ENCODE measurements around the gene SLTM.
"Not testable (repeated sequence)": the region's sequence is repeated elsewhere in the genome, so short reads cannot be mapped to it uniquely, and the experiment has no call there.

The SLTM gene

GRCh38 chr15:58929891-58930416 is 3.5 kb downstream of the SLTM start:
- no peak for DNase-seq

- no peak for DNase-seq
Measured at GRCh38 chr15:58926823-58927222, 6.7 kb downstream of the SLTM start.

- no peak for DNase-seq
Measured at GRCh38 chr15:58924327-58924726, 9.2 kb downstream of the SLTM start.

- DNase-seq = no peak
Measured at GRCh38 chr15:58923696-58924300, 9.7 kb downstream of the SLTM start.

GRCh38 chr15:58923284-58923683 is 10.2 kb downstream of the SLTM start:
- no peak for DNase-seq

- no peak for DNase-seq
Measured at GRCh38 chr15:58921267-58921790, 12.2 kb downstream of the SLTM start.

- not testable (repeated sequence) for DNase-seq
Measured at GRCh38 chr15:58920447-58920846, 13.0 kb downstream of the SLTM start.

- DNase-seq = no peak
Measured at GRCh38 chr15:58919232-58919631, 14.2 kb downstream of the SLTM start.

GRCh38 chr15:58918239-58918638 is 15.2 kb downstream of the SLTM start:
- no peak for DNase-seq

- not testable (repeated sequence) for DNase-seq
Measured at GRCh38 chr15:58917613-58918129, 15.8 kb downstream of the SLTM start.

- no peak for DNase-seq
Measured at GRCh38 chr15:58916962-58917361, 16.5 kb downstream of the SLTM start.

GRCh38 chr15:58910456-58910855 is 23.0 kb downstream of the SLTM start:
- no peak for DNase-seq

GRCh38 chr15:58909616-58910015 is 23.9 kb downstream of the SLTM start:
- DNase-seq = no peak

GRCh38 chr15:58908550-58909309 is 24.7 kb downstream of the SLTM start:
- DNase-seq = no peak

GRCh38 chr15:58900631-58901030 is 32.8 kb downstream of the SLTM start:
- DNase-seq = no peak

- no peak for DNase-seq
Measured at GRCh38 chr15:58898150-58898680, 35.3 kb downstream of the SLTM start.

- DNase-seq = no peak
Measured at GRCh38 chr15:58889363-58889762, 44.1 kb downstream of the SLTM start.

- no peak for DNase-seq
Measured at GRCh38 chr15:58886921-58887320, 46.6 kb downstream of the SLTM start.

GRCh38 chr15:58883926-58884325 is 49.6 kb downstream of the SLTM start:
- not testable (repeated sequence) for DNase-seq

- DNase-seq = no peak
Measured at GRCh38 chr15:58882243-58882642, 51.2 kb downstream of the SLTM start.

- DNase-seq = no peak
Measured at GRCh38 chr15:58880320-58880719, 53.2 kb downstream of the SLTM start.

Data from anterior cingulate cortex (tissue), 58 donors.